Heart left ventricle (tissue), 13 donors: ENCODE results near the gene ADI1.

Experiments used
- CTCF ChIP-seq, 12 donors: fragments of 200-600 bp; sonication (generic) in 4 of 12; IDR thresholded peaks; one replicate each; pipeline versions ENCODE4 v1.5.0 to v1.8.0; 2018 to 2022; ENCODE audit warnings: antibody characterized with exemption in 12 of 12, mild to moderate bottlenecking in 5 of 12
- POLR2A ChIP-seq, 2 donors: fragments of 450-650 bp; IDR thresholded peaks; one replicate each; pipeline ENCODE4 v1.6.1; 2017; ENCODE audit warnings: antibody characterized with exemption in 2 of 2, mild to moderate bottlenecking in 2 of 2, moderate library complexity in 2 of 2
- donor health status: ischemic (EF 13 %, LVEDD 7.1; RV severe dilation, severe dysfunction).
- donor health status: DM: no; HTN: yes; CAD: no.
- donor health status: DM: no; HTN: no; CAD: no.
- donor health status: ischemic (EF 25% LVEDD 6.9; RV normal size, moderate dysfunction).
- donor health status: ischemic (EF 25% LVEDD 5.7; RV mildly dilated, moderate dysfunction).
- donor health status: ischemic (EF 35%, LVEDD 5.7; RV mildly dilated, moderate dysfunction).
- donor health status: nonischemic (EF 11% LVEDD 7.7; RV severe dilation, severe dysfunction).
- donor health status: DM: yes; HTN: yes; CAD: no.
- donor health status: PGD.
- donor health status: ischemic (EF 29% LVEDD 5.4; RV normal size, mild dysfunction).
- donor health status: nonischemic (EF 23%, LVEDD 6.1; RV moderate dilation, normal function).

- peak in 5 of 12 donors; percentile 12 to 41 (median 27) for TF ChIP-seq CTCF (IDR thresholded peaks at IDR 0.05)
- TF ChIP-seq POLR2A (IDR thresholded peaks at IDR 0.05) = no peak
Observed at GRCh38 chr2:3459185-3460015, 59.9 kb downstream of the ADI1 start.
